Stimulated activated CD4-positive, alpha-beta T cell treated with anti-CD3 and anti-CD28 coated beads, Interleukin-12 subunit alpha, Interleukin-12 subunit beta, amount 100 ng/mL, for 48 hours (primary cell): ENCODE measurements around the gene SKAP1.
"Not testable (repeated sequence)": the region's sequence is repeated elsewhere in the genome, so short reads cannot be mapped to it uniquely, and the experiment has no call there.

ENCODE experiments used
- DNase-seq, 3 donors: peaks; one replicate each; pipeline ENCODE4 v3.0.0-alpha.2; 2020; ENCODE audit warnings: low read depth in 2 of 3, low spot score in 1 of 3

SKAP1 gene

GRCh38 chr17:48373130-48373830 is 56.7 kb downstream of the SKAP1 start:
- DNase-seq = no peak

- DNase-seq = not testable (repeated sequence)
Observed at GRCh38 chr17:48368967-48369366, 61.0 kb downstream of the SKAP1 start.

GRCh38 chr17:48368352-48368908 is 61.6 kb downstream of the SKAP1 start:
- no peak for DNase-seq

GRCh38 chr17:48363161-48363560 is 66.9 kb downstream of the SKAP1 start:
- DNase-seq = no peak

GRCh38 chr17:48360861-48361633 is 69.0 kb downstream of the SKAP1 start:
- not testable (repeated sequence) for DNase-seq

GRCh38 chr17:48357779-48358602 is 72.0 kb downstream of the SKAP1 start:
- no peak for DNase-seq

GRCh38 chr17:48356866-48357265 is 73.1 kb downstream of the SKAP1 start:
- DNase-seq = no peak

GRCh38 chr17:48352630-48353029 is 77.4 kb downstream of the SKAP1 start:
- DNase-seq = no peak

- no peak for DNase-seq
Observed at GRCh38 chr17:48351911-48352332, 78.1 kb downstream of the SKAP1 start.

- DNase-seq = no peak
Observed at GRCh38 chr17:48348352-48348751, 81.7 kb downstream of the SKAP1 start.

- no peak for DNase-seq
Observed at GRCh38 chr17:48347177-48347576, 82.8 kb downstream of the SKAP1 start.

- DNase-seq = no peak
Observed at GRCh38 chr17:48344251-48344650, 85.8 kb downstream of the SKAP1 start.

- no peak for DNase-seq
Observed at GRCh38 chr17:48340916-48341315, 89.1 kb downstream of the SKAP1 start.

- no peak for DNase-seq
Observed at GRCh38 chr17:48338720-48339119, 91.3 kb downstream of the SKAP1 start.

- not testable (repeated sequence) for DNase-seq
Observed at GRCh38 chr17:48337903-48338302, 92.1 kb downstream of the SKAP1 start.

GRCh38 chr17:48336986-48337385 is 93.0 kb downstream of the SKAP1 start:
- DNase-seq = no peak

- peak in 1 of 3 donors; percentile 37 for DNase-seq
Observed at GRCh38 chr17:48335858-48336500, 94.0 kb downstream of the SKAP1 start.

- no peak for DNase-seq
Observed at GRCh38 chr17:48335146-48335784, 94.7 kb downstream of the SKAP1 start.

GRCh38 chr17:48333034-48333530 is 96.9 kb downstream of the SKAP1 start:
- no peak for DNase-seq

GRCh38 chr17:48330887-48331286 is 99.1 kb downstream of the SKAP1 start:
- no peak for DNase-seq
